Upper lobe of left lung (tissue), 6 donors: Measurements from ENCODE around the gene NEURL3. TPM values are rescaled to one million over a fixed set of nuclear protein-coding genes. Genes with fewer than 3 reads are reported as not detected.

Experiments
- ATAC-seq, 2 donors: fragments of 200-7000 bp; cut with Tn5 transposase; one replicate each; pipeline ENCODE4 v1.9.1; 2022; ENCODE audit warnings: mild to moderate bottlenecking in 2 of 2, moderate library complexity in 2 of 2; ENCODE audit not compliant: low FRiP score in 2 of 2
- DNase-seq, 2 donors: peaks; one replicate each; pipeline ENCODE4 v3.0.0-alpha.2; 2019 to 2020
- H3K27ac ChIP-seq, 4 donors: fragments of 200-600 bp; sonication (generic); one replicate each; pipeline ENCODE4 v1.5.1; 2016 to 2019
- H3K27me3 ChIP-seq, 4 donors: fragments of 200-600 bp; sonication (generic); one replicate each; pipeline ENCODE4 v1.5.1; 2017 to 2019
- H3K36me3 ChIP-seq, 4 donors: fragments of 200-600 bp; sonication (generic); one replicate each; pipeline ENCODE4 v1.5.1; 2016 to 2019
- H3K4me1 ChIP-seq, 4 donors: fragments of 200-600 bp; sonication (generic); one replicate each; pipeline ENCODE4 v1.5.1; 2018 to 2019
- H3K4me3 ChIP-seq, 4 donors: fragments of 200-600 bp; sonication (generic); one replicate each; pipeline ENCODE4 v1.5.1; 2017 to 2019; ENCODE audit warnings: mild to moderate bottlenecking in 2 of 4, moderate library complexity in 1 of 4
- H3K9me3 ChIP-seq, 4 donors: fragments of 200-600 bp; sonication (generic); one replicate each; pipeline ENCODE4 v1.5.1; 2018 to 2019
- CTCF ChIP-seq, 6 experiments: fragments of 450-650 bp in 4 of 6; fragments of 200-600 bp in 2 of 6; sonication (generic) in 2 of 6; IDR thresholded peaks; one replicate each; pipeline ENCODE4 v1.5.1; 2016 to 2019; ENCODE audit warnings: antibody characterized with exemption in 6 of 6
- EP300 ChIP-seq, 4 donors: sonication (generic); formaldehyde crosslinking; IDR thresholded peaks; one replicate each; pipeline ENCODE4 v1.5.1; 2017; ENCODE audit warnings: antibody characterized with exemption in 4 of 4, control low read depth in 2 of 4
- POLR2A ChIP-seq, 4 donors: fragments of 450-650 bp; IDR thresholded peaks; one replicate each; pipeline ENCODE4 v1.5.1; 2016 to 2017; ENCODE audit warnings: antibody characterized with exemption in 4 of 4, mild to moderate bottlenecking in 2 of 4
- POLR2AphosphoS5 ChIP-seq, 2 donors: sonication (generic); formaldehyde crosslinking; IDR thresholded peaks; one replicate each; pipeline ENCODE4 v1.5.1; 2017; ENCODE audit warnings: antibody characterized with exemption in 2 of 2
- WGBS, 2 donors: methylation state at CpG; one replicate each; pipeline ENCODE4 v1.1.5; 2017 to 2018; 5-methylcytosine and 5-hydroxymethylcytosine counted together
- total RNA-seq, 6 donors: library from RNA; depleted of rRNA in 4 of 6; stranded (reverse); fragments of >200 nt in 4 of 6; gene quantifications; one replicate each; pipeline versions ENCODE4 v1.1.0 to v1.2.1, GENCODE V29; 2016 to 2021
- donor health status: DM: no; HTN: no; CAD: no; lungs with moderate emphysema.
- donor health status: DM: no; HTN: yes; CAD: no; lungs with severe emphysema.

NEURL3 gene
- total RNA-seq, 6 donors from 2014 or later, result 0.61 to 2.6 (median 1.1) TPM; not detected in 3

- H3K9me3 ChIP-seq, result peaks cover 0 to 3% (median 0%) of the 10 kb centered on the region in 4 donors
- H3K27me3 ChIP-seq, result no peaks in the 10 kb centered on the region
- no peak for TF ChIP-seq EP300 (IDR thresholded peaks at IDR 0.05)
- TF ChIP-seq POLR2AphosphoS5 (IDR thresholded peaks at IDR 0.05), result no peak
- no peak for TF ChIP-seq POLR2A (IDR thresholded peaks at IDR 0.05)
- TF ChIP-seq CTCF (IDR thresholded peaks at IDR 0.05), result no peak
- ATAC-seq, result no peak
- WGBS, 2 donors, result 58 to 73% methylated on average over 3 of the region's 3 CpGs
- DNase-seq, result no peak
- H3K27ac ChIP-seq, result no peak overlapping the region
- no peaks in the 10 kb centered on the region for H3K36me3 ChIP-seq
- no peak overlapping the region for H3K4me3 ChIP-seq
- no peaks in the 10 kb centered on the region for H3K4me1 ChIP-seq
These were observed 15.5 kb upstream of the NEURL3 start for GRCh38 chr2:96520697-96521096.

- ATAC-seq (no peak), DNase-seq (no peak)
- WGBS, 2 donors, result 85% methylated on average over 4 of the region's 4 CpGs
- peaks cover 0 to 3% (median 0%) of the 10 kb centered on the region in 4 donors for H3K9me3 ChIP-seq
- no peaks in the 10 kb centered on the region for H3K4me1 ChIP-seq
- H3K27ac ChIP-seq, result no peak overlapping the region
- H3K4me3 ChIP-seq, result no peak overlapping the region
- no peaks in the 10 kb centered on the region for H3K36me3 ChIP-seq
- H3K27me3 ChIP-seq, result no peaks in the 10 kb centered on the region
- TF ChIP-seq CTCF (IDR thresholded peaks at IDR 0.05), result no peak
- TF ChIP-seq EP300 (IDR thresholded peaks at IDR 0.05), result no peak
- no peak for TF ChIP-seq POLR2AphosphoS5 (IDR thresholded peaks at IDR 0.05)
- no peak for TF ChIP-seq POLR2A (IDR thresholded peaks at IDR 0.05)
These were observed 15.1 kb upstream of the NEURL3 start for GRCh38 chr2:96520231-96520630.

- H3K36me3 ChIP-seq, result no peaks in the 10 kb centered on the region
- no peak for DNase-seq
- no peak for ATAC-seq
- WGBS, 2 donors, result 83 to 90% methylated on average over 1 of the region's 1 CpG
- no peak overlapping the region for H3K27ac ChIP-seq
- no peak overlapping the region for H3K4me3 ChIP-seq
- H3K27me3 ChIP-seq, result no peaks in the 10 kb centered on the region
- TF ChIP-seq EP300 (IDR thresholded peaks at IDR 0.05) (no peak), POLR2AphosphoS5 (IDR thresholded peaks at IDR 0.05) (no peak), POLR2A (IDR thresholded peaks at IDR 0.05) (no peak), CTCF (IDR thresholded peaks at IDR 0.05) (no peak)
- H3K9me3 ChIP-seq, result peaks cover 0 to 3% (median 0%) of the 10 kb centered on the region in 4 donors
- H3K4me1 ChIP-seq, result no peaks in the 10 kb centered on the region
These were observed 11.9 kb upstream of the NEURL3 start for GRCh38 chr2:96517079-96517478.

GRCh38 chr2:96514521-96514920 lies 9.4 kb upstream of the NEURL3 start:
- WGBS, 2 donors, result 93 to 95% methylated on average over 3 to 6 of the region's 6 CpGs

More at GRCh38 chr2:96514521-96514920, 9.4 kb upstream of the NEURL3 start:
- no peak overlapping the region for H3K4me3 ChIP-seq
- ATAC-seq, result no peak
- no peaks in the 10 kb centered on the region for H3K27me3 ChIP-seq
- no peaks in the 10 kb centered on the region for H3K36me3 ChIP-seq
- TF ChIP-seq EP300 (IDR thresholded peaks at IDR 0.05) (no peak), POLR2A (IDR thresholded peaks at IDR 0.05) (no peak), POLR2AphosphoS5 (IDR thresholded peaks at IDR 0.05) (no peak), CTCF (IDR thresholded peaks at IDR 0.05) (no peak)
- H3K27ac ChIP-seq, result no peak overlapping the region
- peaks cover 0 to 3% (median 0%) of the 10 kb centered on the region in 4 donors for H3K9me3 ChIP-seq
- no peak for DNase-seq
- H3K4me1 ChIP-seq, result peaks cover 0 to 4% (median 0%) of the 10 kb centered on the region in 4 donors
